ENCODE results near the gene CYP8B1. TPM values are rescaled to one million over a fixed set of nuclear protein-coding genes. Genes with fewer than 3 reads are reported as not detected.

CYP8B1 gene
- total and polyA plus RNA-seq, 2 of the 8 experiments (the other 6 are each of a cell fraction or from before 2014, with no cell fraction given), result not detected

GRCh38 chr3:42898896-42899675 lies 23.4 kb upstream of the CYP8B1 start:
- Histone ChIP-seq H3K9ac (replicated peaks in 1 of 4; ENCODE audit: extremely low read depth in 1 of 4, low read depth in 3 of 4, low read length in 3 of 4) (no peak overlapping the region), H2AK5ac (ENCODE audit: low read depth, low read length) (no peak overlapping the region), H2BK120ac (replicated peaks; ENCODE audit: low read depth, low read length) (no peak overlapping the region), H3K23me2 (ENCODE audit: low read depth, low read length) (no peaks in the 10 kb centered on the region), H3K27ac (ENCODE audit: low read depth, low read length) (no peak overlapping the region), H2BK12ac (ENCODE audit: low read depth, low read length) (no peak overlapping the region), H2BK5ac (ENCODE audit: low read depth, low read length) (no peak overlapping the region), H2AFZ (ENCODE audit: low read length) (no peak overlapping the region), H3K4me1 (replicated peaks in 1 of 4; ENCODE audit: control insufficient read depth in 3 of 4, insufficient read depth in 4 of 4, low read length in 3 of 4) (no peaks in the 10 kb centered on the region; a peak in 1 of 7 replicates), H3K4me2 (ENCODE audit: insufficient read depth in 1 of 2, low read depth in 2 of 2, low read length in 2 of 2) (no peak overlapping the region), H3K56ac (replicated peaks; ENCODE audit: insufficient read length, low read depth, low read length) (no peak overlapping the region), H3K23ac (ENCODE audit: insufficient read length) (no peak overlapping the region), H3K36me3 (ENCODE audit: control insufficient read depth in 2 of 4, insufficient read depth in 4 of 4, low read length in 3 of 4) (no peaks in the 10 kb centered on the region), H3K4ac (replicated peaks; ENCODE audit: insufficient read length, low read depth, low read length) (no peak overlapping the region), H3K79me1 (ENCODE audit: low read depth, low read length) (no peaks in the 10 kb centered on the region), H2BK15ac (ENCODE audit: low read length) (no peak overlapping the region), H4K5ac (ENCODE audit: insufficient read length, low read depth, low read length) (no peak overlapping the region), H3K9me3 (ENCODE audit: insufficient read depth in 2 of 2, low read depth in 1 of 2, low read length in 1 of 2) (no peaks in the 10 kb centered on the region), H3K14ac (ENCODE audit: insufficient read length) (no peak overlapping the region), H3K27me3 (replicated peaks in 1 of 4; ENCODE audit: control insufficient read depth in 3 of 4, extremely low read depth in 1 of 4, insufficient read depth in 3 of 4, low read length in 3 of 4) (no peaks in the 10 kb centered on the region), H3K4me3 (ENCODE audit: extremely low read depth in 1 of 4, insufficient read depth in 2 of 4, low read depth in 3 of 4, low read length in 4 of 4) (no peak overlapping the region), H4K20me1 (replicated peaks in 1 of 2; ENCODE audit: control insufficient read depth in 1 of 2, insufficient read depth in 2 of 2, low read length in 2 of 2) (no peaks in the 10 kb centered on the region), H4K8ac (ENCODE audit: extremely low read depth, insufficient read depth, low read length) (no peak overlapping the region), H3K79me2 (ENCODE audit: control insufficient read depth in 1 of 2, insufficient read depth in 2 of 2, low read length in 2 of 2) (no peaks in the 10 kb centered on the region), H3K18ac (ENCODE audit: extremely low read depth, low read length) (no peak overlapping the region), H4K91ac (replicated peaks; ENCODE audit: insufficient read length, low read length) (no peak overlapping the region), H2BK20ac (ENCODE audit: low read length) (no peak overlapping the region)
- ChIA-PET POLR2A (ENCODE audit: partially characterized antibody) (no interaction called here), CTCF (ENCODE audit: partially characterized antibody) (interaction anchor here (0.9 to 1.5 kb wide), 4 partner anchors 12 to 216 kb away, joined by 3 to 5 read pairs (median 4); no protein-coding TSS in a partner anchor)
- DNase-seq (ENCODE audit: low read depth in 1 of 2, low spot score in 2 of 2), result no peak
- TF ChIP-seq CTCF (IDR thresholded peaks at IDR 0.05; ENCODE audit: control extremely low read depth in 1 of 3, insufficient read depth in 1 of 3, low read depth in 1 of 3, low read length in 3 of 3), result peak in 2 of 3 experiments; percentile 27 to 34; a peak in 2 of 4 replicates
- TF ChIP-seq NRF1 (IDR thresholded peaks at IDR 0.05; ENCODE audit: low read depth, low read length), result no peak
- no peak for TF ChIP-seq HDAC2 (IDR thresholded peaks at IDR 0.05; ENCODE audit: borderline replicate concordance in 1 of 2, low read depth in 2 of 2, low read length in 2 of 2)
- TF ChIP-seq CHD1 (IDR thresholded peaks at IDR 0.05; ENCODE audit: low read depth, low read length), result no peak
- no peak for TF ChIP-seq BCL11A (IDR thresholded peaks at IDR 0.05; ENCODE audit: low read depth in 2 of 2, low read length in 2 of 2)
- TF ChIP-seq SP1 (IDR thresholded peaks at IDR 0.05; ENCODE audit: low read depth, low read length), result no peak
- FAIRE-seq, result no peak

Measured in H1 (cell line).